GM04503 (cell line): ENCODE data around the gene IGF2BP2.
"Not testable (repeated sequence)": the region's sequence is repeated elsewhere in the genome, so short reads cannot be mapped to it uniquely, and the experiment has no call there.

Experiments used
- DNase-seq: peaks from one replicate; pipeline ENCODE4 v3.0.0-alpha.2; 2012; ENCODE audit warnings: low read depth

The IGF2BP2 gene

GRCh38 chr3:185639632-185640206 is 185.1 kb downstream of the IGF2BP2 start:
- no peak for DNase-seq

- DNase-seq = not testable (repeated sequence)
These were observed 186.2 kb downstream of the IGF2BP2 start for GRCh38 chr3:185638651-185639050.

DNA sequence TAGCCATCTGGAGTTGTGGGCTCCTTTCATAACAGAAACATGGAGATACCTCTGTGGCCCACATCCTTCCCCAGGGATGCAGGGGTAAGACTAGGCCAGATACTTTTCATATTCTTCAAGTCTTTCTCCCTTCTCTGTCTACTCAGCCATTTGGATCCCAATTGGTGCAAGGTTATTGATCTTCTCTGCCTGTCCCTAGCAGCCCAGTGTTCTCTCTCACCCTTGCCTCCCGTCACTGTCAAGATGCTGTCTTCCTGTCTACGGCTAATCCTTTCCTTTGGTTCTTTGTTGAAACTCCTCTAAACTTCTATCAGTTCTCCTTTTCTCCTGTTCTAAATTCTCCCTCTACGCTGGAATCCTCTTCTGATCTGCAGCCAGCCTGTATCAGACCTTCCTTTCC is 187.5 kb downstream of the IGF2BP2 start:
- DNase-seq = no peak

DNA sequence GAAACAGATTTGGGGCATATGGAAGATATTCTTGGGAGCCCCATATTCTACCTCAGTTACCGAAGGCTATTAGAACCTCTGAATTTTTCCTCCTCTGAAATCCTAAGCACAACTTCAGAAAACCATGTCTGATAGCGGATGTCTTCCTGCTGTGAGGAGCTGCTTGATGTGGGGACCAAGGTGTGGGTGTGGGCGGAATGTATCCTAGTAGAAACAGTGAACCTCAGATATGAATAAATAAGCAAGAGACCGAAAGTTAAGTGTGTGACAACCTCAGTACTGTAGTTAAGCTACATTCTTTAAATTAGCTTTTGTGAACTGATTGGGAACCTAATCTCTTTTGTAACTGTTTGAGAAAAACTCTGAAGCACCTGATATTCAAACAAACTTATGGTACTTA is 191.8 kb downstream of the IGF2BP2 start:
- DNase-seq = no peak

DNA sequence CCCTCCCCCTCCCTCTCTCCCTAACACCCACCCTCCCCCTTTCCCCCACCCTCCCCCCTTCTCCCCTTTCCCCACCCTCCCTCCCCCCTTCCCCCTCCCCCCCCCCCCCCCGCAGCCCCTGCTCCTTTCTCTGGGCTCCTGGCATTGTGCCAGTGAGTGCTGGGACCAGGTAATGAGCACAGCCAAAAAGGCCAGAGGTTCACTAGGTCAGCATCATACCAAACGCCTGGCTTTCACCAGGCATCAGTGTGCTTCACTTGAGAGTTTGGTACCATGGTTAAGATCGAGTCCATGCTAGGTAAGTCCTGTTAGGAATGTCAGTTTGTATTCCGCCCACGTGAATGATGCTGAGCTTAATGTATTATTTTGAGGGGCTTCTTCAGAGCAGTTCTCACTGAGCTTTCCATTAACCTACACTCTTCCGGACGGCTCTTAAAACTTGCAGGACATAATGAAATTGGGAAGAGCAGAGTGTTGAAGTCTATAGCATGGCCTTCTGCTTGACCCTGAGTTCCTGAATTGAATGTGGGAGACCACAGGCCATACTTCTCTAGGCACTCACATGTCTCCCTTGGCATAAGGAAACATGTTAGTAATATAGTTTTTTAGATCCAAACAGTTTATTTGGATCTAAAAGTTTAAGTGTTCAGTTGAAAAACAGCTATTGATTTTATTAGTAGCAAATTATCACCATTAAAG is 193.2 kb downstream of the IGF2BP2 start:
- no peak for DNase-seq

- no peak for DNase-seq
These were observed 193.7 kb downstream of the IGF2BP2 start for GRCh38 chr3:185631108-185631507.

DNA sequence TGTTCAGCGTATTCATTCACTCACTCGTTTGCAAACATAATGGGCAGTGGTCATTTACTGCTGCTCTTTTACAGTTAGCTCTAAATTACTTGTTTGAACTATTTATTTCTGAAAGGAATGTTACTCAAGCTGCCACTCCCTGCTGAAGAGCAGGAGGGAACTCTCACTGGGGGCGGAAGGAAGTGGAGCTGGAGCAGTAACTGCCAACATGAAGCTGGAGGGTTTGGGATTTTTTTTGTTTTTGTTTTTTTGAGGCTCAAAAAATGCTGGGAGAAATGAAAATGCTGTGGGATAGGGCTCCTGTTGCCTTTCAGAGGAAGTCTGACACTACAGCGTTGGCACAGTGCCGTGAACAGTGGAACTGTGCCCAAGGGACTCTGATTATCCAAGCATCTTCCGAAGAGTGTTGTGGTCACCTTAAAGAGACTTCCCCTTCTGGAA is 194.6 kb downstream of the IGF2BP2 start:
- no peak for DNase-seq

GRCh38 chr3:185629554-185630181 is 195.2 kb downstream of the IGF2BP2 start:
- DNase-seq = no peak

- DNase-seq = no peak
These were observed 199.1 kb downstream of the IGF2BP2 start for GRCh38 chr3:185625784-185626183.

GRCh38 chr3:185623939-185624665 is 200.7 kb downstream of the IGF2BP2 start:
- DNase-seq = no peak

DNA sequence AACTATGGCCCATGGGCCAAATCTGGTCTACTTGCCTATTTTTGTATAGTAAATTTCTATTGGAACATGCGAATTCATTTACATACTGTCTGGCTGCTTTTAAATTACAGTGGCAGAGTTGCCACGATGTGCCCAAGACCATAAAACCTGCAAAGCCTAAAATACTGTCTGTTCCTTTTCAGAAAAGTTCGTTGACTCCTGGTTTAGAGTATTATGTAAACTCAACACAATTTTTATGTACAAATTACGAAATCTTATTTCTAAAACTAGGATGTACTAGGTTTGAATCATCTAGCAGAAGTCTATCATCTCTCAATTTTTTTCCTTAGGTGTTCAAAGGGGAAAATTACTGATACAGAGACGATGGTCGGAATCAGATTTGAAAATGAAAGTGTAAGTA is 211.8 kb downstream of the IGF2BP2 start:
- DNase-seq = no peak

DNA sequence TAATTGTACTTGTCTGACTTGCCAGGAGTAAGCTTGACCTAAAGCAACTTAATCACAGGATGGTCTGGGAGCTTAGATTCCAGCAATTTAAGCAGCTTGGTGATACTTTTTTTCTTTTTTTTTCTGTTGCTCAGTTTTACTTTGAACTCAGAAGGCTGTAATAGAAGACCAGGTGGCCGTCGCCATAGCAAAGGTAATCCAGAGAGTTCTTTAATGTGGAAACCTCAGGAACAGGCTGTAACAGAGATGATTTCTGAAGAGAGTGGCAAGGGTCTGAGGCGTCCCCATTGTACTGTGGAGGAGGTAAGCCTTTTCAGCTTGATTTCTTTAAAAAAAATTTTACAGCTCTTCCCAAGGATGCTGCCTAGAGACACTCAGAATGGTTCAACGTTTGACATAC is 218.6 kb downstream of the IGF2BP2 start:
- no peak for DNase-seq

GRCh38 chr3:185605566-185605965 is 219.3 kb downstream of the IGF2BP2 start:
- DNase-seq = no peak

GRCh38 chr3:185595526-185595925 is 229.3 kb downstream of the IGF2BP2 start:
- DNase-seq = no peak

GRCh38 chr3:185594073-185594472 is 230.8 kb downstream of the IGF2BP2 start:
- no peak for DNase-seq
